K562 (cell line): ENCODE data around the gene LHX3. TPM values are rescaled to one million over a fixed set of nuclear protein-coding genes. Genes with fewer than 3 reads are reported as not detected.

ENCODE experiments used
- ARID1B ChIP-seq: fragments of 450-650 bp; IDR thresholded peaks from 2 replicates; pipeline ENCODE4 v1.6.1; 2016; ENCODE audit warnings: antibody characterized with exemption, mild to moderate bottlenecking, inconsistent platforms
- ATF3 ChIP-seq, 2 experiments: fragments of 450-650 bp in 1 of 2; sonication (generic) in 1 of 2; formaldehyde crosslinking in 1 of 2; IDR thresholded peaks in 1 of 2; conservative IDR thresholded peaks in 1 of 2; 2 replicates each; pipeline versions ENCODE4 v1.6.1 to v1.8.1; 2016 to 2023; ENCODE audit warnings: mild to moderate bottlenecking in 2 of 2, moderate library complexity in 2 of 2, inconsistent platforms in 1 of 2, missing genetic modification reagents in 1 of 2
- CBFA2T3 ChIP-seq: fragments of 450-650 bp; IDR thresholded peaks from 2 replicates; pipeline ENCODE4 v1.6.1; 2017
- CREM ChIP-seq: IDR thresholded peaks from 2 replicates; pipeline ENCODE4 v1.6.1; 2014; ENCODE audit warnings: antibody characterized with exemption, low read depth
- DPF2 ChIP-seq: fragments of 450-650 bp; IDR thresholded peaks from 2 replicates; pipeline ENCODE4 v1.6.1; 2016
- EGR1 ChIP-seq: fragments of 450-650 bp; conservative IDR thresholded peaks from 2 replicates; pipeline ENCODE4 v1.6.1; 2017; ENCODE audit warnings: mild to moderate bottlenecking
- FOSL1 ChIP-seq: fragments of 200-800 bp; sonication (Bioruptor generic); conservative IDR thresholded peaks from 2 replicates; pipeline ENCODE4 v1.6.1; 2016; ENCODE audit warnings: missing genetic modification characterization, missing compliant biosample characterization
- KDM1A ChIP-seq, 2 experiments: fragments of 450-650 bp; IDR thresholded peaks; 2 replicates each; pipeline ENCODE4 v1.6.1; 2016; ENCODE audit warnings: mild to moderate bottlenecking in 2 of 2
- KDM4B ChIP-seq, 2 experiments: fragments of 450-650 bp in 1 of 2; sonication (generic) in 1 of 2; IDR thresholded peaks; 2 replicates each; pipeline ENCODE4 v1.6.1; 2016 to 2017; ENCODE audit warnings: borderline replicate concordance in 2 of 2, antibody characterized with exemption in 1 of 2, low read depth in 1 of 2, mild to moderate bottlenecking in 1 of 2
- KLF16 ChIP-seq: IDR thresholded peaks from 2 replicates; pipeline ENCODE4 v1.6.1; 2016; ENCODE audit warnings: antibody characterized with exemption
- NR2C1 ChIP-seq, 2 experiments: fragments of 450-650 bp; IDR thresholded peaks; 2 replicates each; pipeline ENCODE4 v1.6.1; 2017; ENCODE audit warnings: mild to moderate bottlenecking in 2 of 2, antibody characterized with exemption in 1 of 2, inconsistent platforms in 1 of 2, missing compliant biosample characterization in 1 of 2, missing genetic modification characterization in 1 of 2
- NR2C2 ChIP-seq, 2 experiments: fragments of 200-800 bp in 1 of 2; sonication (Bioruptor generic) in 1 of 2; sonication (generic) in 1 of 2; formaldehyde crosslinking in 1 of 2; IDR thresholded peaks; 2 replicates each; pipeline versions ENCODE4 v1.6.1 to v1.8.0; 2016 to 2022; ENCODE audit warnings: mild to moderate bottlenecking in 1 of 2, missing compliant biosample characterization in 1 of 2, missing genetic modification characterization in 1 of 2, missing genetic modification reagents in 1 of 2
- POLR2B ChIP-seq: fragments of 450-650 bp; IDR thresholded peaks from 2 replicates; pipeline ENCODE4 v1.6.1; 2018; ENCODE audit warnings: low read depth; ENCODE audit not compliant: partially characterized antibody
- RCOR1 ChIP-seq, 2 experiments: IDR thresholded peaks; 2 replicates each; pipeline ENCODE4 v1.6.1; 2012; ENCODE audit warnings: low read depth in 2 of 2, low read length in 2 of 2, borderline replicate concordance in 1 of 2, improper control_type of control experiment in 1 of 2
- RUNX1 ChIP-seq: sonication (generic); IDR thresholded peaks from 2 replicates; pipeline ENCODE4 v1.6.1; 2016; ENCODE audit warnings: antibody characterized with exemption, low read depth
- TCF3 ChIP-seq: sonication (generic); formaldehyde crosslinking; IDR thresholded peaks from 2 replicates; pipeline ENCODE4 v1.4.0; 2020; ENCODE audit warnings: mild to moderate bottlenecking, missing genetic modification reagents
- TCF7L2 ChIP-seq: fragments of 150-350 bp; IDR thresholded peaks from 2 replicates; pipeline ENCODE4 v1.6.1; 2016; ENCODE audit warnings: low read depth, mild to moderate bottlenecking, low read length, moderate library complexity
- TEAD4 ChIP-seq, 2 experiments: sonication (generic) in 1 of 2; formaldehyde crosslinking in 1 of 2; IDR thresholded peaks; 2 replicates each; pipeline versions ENCODE4 v1.6.1 to v1.8.0; 2012 to 2022; ENCODE audit warnings: borderline replicate concordance in 1 of 2, inconsistent platforms in 1 of 2, low read length in 1 of 2, mild to moderate bottlenecking in 1 of 2, missing genetic modification reagents in 1 of 2
- TSHZ1 ChIP-seq: fragments of 250-450 bp; sonication (Bioruptor Pico); IDR thresholded peaks from 2 replicates; pipeline ENCODE4 v1.4.0; 2020; ENCODE audit warnings: mild to moderate bottlenecking, moderate library complexity
- polyA plus RNA-seq, 8 experiments: library from polyadenylated mRNA; depleted of rRNA in 4 of 8; stranded (reverse) in 5 of 8; unstranded in 3 of 8; fragments of >200 nt; fragmentation: Nextera tagmentation in 2 of 8; fragmentation: Illumina TruSeq in 1 of 8; extraction: Ambion mirVana in 2 of 8; extraction: Trizol in 1 of 8; gene quantifications; 2 replicates each; pipeline versions ENCODE4 v1.2.1 to v1.2.3, GENCODE V29; 2011 to 2014; ENCODE audit warnings: inconsistent platforms in 1 of 8, missing spikeins in 1 of 8
- total RNA-seq, 7 experiments: library from RNA; depleted of rRNA in 6 of 7; stranded (reverse); fragments of >200 nt in 6 of 7; fragmentation: Illumina TruSeq in 2 of 7; extraction: Trizol in 2 of 7; gene quantifications; 2 replicates each; pipeline versions ENCODE4 v1.2.1 to v1.2.3, GENCODE V29; 2011 to 2021; ENCODE audit warnings: low replicate concordance in 1 of 7
- TF ChIP-seq, protein P1 (sequence below): fragments of 450-650 bp; formaldehyde crosslinking; IDR thresholded peaks from 2 replicates; pipeline ENCODE4 v1.4.0; 2022; ENCODE audit warnings: missing genetic modification characterization

The LHX3 gene
- total and polyA plus RNA-seq, 9 of the 15 experiments (the other 6 are each of a cell fraction or from before 2014, with no cell fraction given), result 0.09 TPM; not detected in 8

GRCh38 chr9:136190237-136190601 lies 14.7 kb downstream of the LHX3 start (continued):
- TF ChIP-seq, protein P1, sequence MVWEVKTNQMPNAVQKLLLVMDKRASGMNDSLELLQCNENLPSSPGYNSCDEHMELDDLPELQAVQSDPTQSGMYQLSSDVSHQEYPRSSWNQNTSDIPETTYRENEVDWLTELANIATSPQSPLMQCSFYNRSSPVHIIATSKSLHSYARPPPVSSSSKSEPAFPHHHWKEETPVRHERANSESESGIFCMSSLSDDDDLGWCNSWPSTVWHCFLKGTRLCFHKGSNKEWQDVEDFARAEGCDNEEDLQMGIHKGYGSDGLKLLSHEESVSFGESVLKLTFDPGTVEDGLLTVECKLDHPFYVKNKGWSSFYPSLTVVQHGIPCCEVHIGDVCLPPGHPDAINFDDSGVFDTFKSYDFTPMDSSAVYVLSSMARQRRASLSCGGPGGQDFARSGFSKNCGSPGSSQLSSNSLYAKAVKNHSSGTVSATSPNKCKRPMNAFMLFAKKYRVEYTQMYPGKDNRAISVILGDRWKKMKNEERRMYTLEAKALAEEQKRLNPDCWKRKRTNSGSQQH (CRISPR knock-in tag), result no peak
- TF ChIP-seq POLR2B, result no peak
- peak; percentile 93 for TF ChIP-seq TCF3 (CRISPR knock-in tag)
- TF ChIP-seq DPF2, result peak; percentile 57
- TF ChIP-seq RUNX1, result no peak
- peak; percentile 45; the same call in 1 of the 2 replicates for TF ChIP-seq ATF3 (IDR thresholded peaks at IDR 0.05)
- no peak for TF ChIP-seq ATF3 (CRISPR knock-in tag; conservative IDR thresholded peaks at IDR 0.05)
- peak; percentile 56; the same call in 1 of the 2 replicates for TF ChIP-seq FOSL1 (tag)
- TF ChIP-seq TCF7L2, result no peak
- TF ChIP-seq TEAD4 (IDR thresholded peaks at IDR 0.05; ENCODE audit: low read length), result peak; percentile 71
- TF ChIP-seq TEAD4 (CRISPR knock-in tag; IDR thresholded peaks at IDR 0.05; ENCODE audit: borderline replicate concordance), result no peak
- TF ChIP-seq RCOR1 (IDR thresholded peaks at IDR 0.05; ENCODE audit: borderline replicate concordance in 1 of 2, low read depth in 2 of 2, low read length in 2 of 2), result peak in 1 of 2 experiments; percentile 53; a peak in 1 of 4 replicates
- peak; percentile 87 for TF ChIP-seq CBFA2T3
- TF ChIP-seq KDM4B (IDR thresholded peaks at IDR 0.05; ENCODE audit: borderline replicate concordance in 2 of 2, low read depth in 1 of 2), result no peak
- peak; percentile 66 for TF ChIP-seq EGR1
- TF ChIP-seq TSHZ1 (CRISPR knock-in tag), result no peak
- TF ChIP-seq CREM, result peak; percentile 60
- TF ChIP-seq KLF16, result peak; percentile 83
- peak in 1 of 2 experiments; percentile 52; a peak in 1 of 4 replicates for TF ChIP-seq KDM1A (IDR thresholded peaks at IDR 0.05)
- no peak for TF ChIP-seq NR2C2 (CRISPR knock-in tag; IDR thresholded peaks at IDR 0.05)
- TF ChIP-seq NR2C2 (tag; IDR thresholded peaks at IDR 0.05), result 0 out of 2 replicates have a peak, but pooled peaks have one; percentile 45
- TF ChIP-seq NR2C1 (IDR thresholded peaks at IDR 0.05), result peak; percentile 64
- TF ChIP-seq NR2C1 (tag; IDR thresholded peaks at IDR 0.05), result peak; percentile 88
- TF ChIP-seq ARID1B, result peak; percentile 78
